Fibroblast of lung (primary cell): ENCODE measurements around the gene TAT. TPM values are rescaled to one million over a fixed set of nuclear protein-coding genes. Genes with fewer than 3 reads are reported as not detected.

Experiments
- DNase-seq, 2 donors: peaks; one replicate each; pipeline versions ENCODE4 v3.0.0 to v3.0.0-alpha.2; 2010; ENCODE audit warnings: low read depth in 2 of 2
- H2AFZ ChIP-seq: 2 replicates; pipeline ENCODE4 v1.5.1; 2012; ENCODE audit warnings: low read length, control low read depth, inconsistent platforms
- H3K27ac ChIP-seq: 2 replicates; pipeline ENCODE4 v1.5.1; 2011; ENCODE audit warnings: low read length, control low read depth; ENCODE audit not compliant: insufficient read depth
- H3K27me3 ChIP-seq: 2 replicates; pipeline ENCODE4 v1.5.1; 2011; ENCODE audit warnings: mild to moderate bottlenecking, low read length; ENCODE audit not compliant: control insufficient read depth, insufficient read depth
- H3K36me3 ChIP-seq: 2 replicates; pipeline ENCODE4 v1.5.1; 2011; ENCODE audit warnings: low read length; ENCODE audit not compliant: control insufficient read depth, insufficient read depth
- H3K4me1 ChIP-seq: 2 replicates; pipeline ENCODE4 v1.5.1; 2011; ENCODE audit warnings: low read length; ENCODE audit not compliant: control insufficient read depth, insufficient read depth; ENCODE audit errors: extremely low read depth
- H3K4me2 ChIP-seq: 2 replicates; pipeline ENCODE4 v1.5.1; 2011; ENCODE audit warnings: low read length, control low read depth; ENCODE audit not compliant: insufficient read depth; ENCODE audit errors: extremely low read depth
- H3K4me3 ChIP-seq, 4 experiments: fragments of 200-600 bp in 1 of 4; sonication (generic) in 1 of 4; replicated peaks in 1 of 4; 2 replicates each; pipeline ENCODE4 v1.5.1; 2011 to 2016; ENCODE audit warnings: low read length in 4 of 4, low read depth in 3 of 4, mild to moderate bottlenecking in 3 of 4, control low read depth in 2 of 4, inconsistent platforms in 1 of 4, mixed read lengths in 1 of 4; ENCODE audit not compliant: insufficient read depth in 1 of 4; ENCODE audit errors: control extremely low read depth in 1 of 4
- H3K79me2 ChIP-seq: 2 replicates; pipeline ENCODE4 v1.5.1; 2012; ENCODE audit warnings: mild to moderate bottlenecking, low read length, inconsistent platforms; ENCODE audit not compliant: control insufficient read depth, insufficient read depth
- H3K9ac ChIP-seq: 2 replicates; pipeline ENCODE4 v1.5.1; 2011; ENCODE audit warnings: mild to moderate bottlenecking, low read length, control low read depth; ENCODE audit not compliant: insufficient read depth
- H3K9me3 ChIP-seq: 2 replicates; pipeline ENCODE4 v1.5.1; 2012; ENCODE audit warnings: low read depth, low read length; ENCODE audit not compliant: control insufficient read depth, insufficient read depth
- H4K20me1 ChIP-seq: 2 replicates; pipeline ENCODE4 v1.5.1; 2011; ENCODE audit warnings: low read length; ENCODE audit not compliant: control insufficient read depth, insufficient read depth; ENCODE audit errors: extremely low read depth
- EZH2 ChIP-seq: IDR thresholded peaks from 2 replicates; pipeline ENCODE4 v1.5.1; 2012; ENCODE audit warnings: low read length, control low read depth, mild to moderate bottlenecking; ENCODE audit errors: missing control alignments
- polyA plus RNA-seq, 2 donors: library from polyadenylated mRNA; depleted of rRNA in 1 of 2; stranded (reverse) in 1 of 2; unstranded in 1 of 2; fragments of >200 nt; gene quantifications; 2 replicates each; pipeline ENCODE4 v1.2.1, GENCODE V29; 2011 to 2012; ENCODE audit warnings: missing spikeins in 1 of 2
- total RNA-seq: library from RNA; depleted of rRNA; stranded (reverse); fragments of >200 nt; gene quantifications from 2 replicates; pipeline ENCODE4 v1.2.1, GENCODE V29; 2014
- TF ChIP-seq, protein P1 (sequence below), 2 donors: IDR thresholded peaks in 1 of 2; conservative IDR thresholded peaks in 1 of 2; 1 replicate in 1 of 2; 2 replicates in 1 of 2; pipeline ENCODE4 v1.5.1; 2011 to 2012; ENCODE audit warnings: low read length in 2 of 2, control low read depth in 1 of 2, inconsistent platforms in 1 of 2, low read depth in 1 of 2, mild to moderate bottlenecking in 1 of 2

The TAT gene
- total and polyA plus RNA-seq, 2 donors (not counting 1 experiment from before 2014, with no cell fraction given): not detected

DNA sequence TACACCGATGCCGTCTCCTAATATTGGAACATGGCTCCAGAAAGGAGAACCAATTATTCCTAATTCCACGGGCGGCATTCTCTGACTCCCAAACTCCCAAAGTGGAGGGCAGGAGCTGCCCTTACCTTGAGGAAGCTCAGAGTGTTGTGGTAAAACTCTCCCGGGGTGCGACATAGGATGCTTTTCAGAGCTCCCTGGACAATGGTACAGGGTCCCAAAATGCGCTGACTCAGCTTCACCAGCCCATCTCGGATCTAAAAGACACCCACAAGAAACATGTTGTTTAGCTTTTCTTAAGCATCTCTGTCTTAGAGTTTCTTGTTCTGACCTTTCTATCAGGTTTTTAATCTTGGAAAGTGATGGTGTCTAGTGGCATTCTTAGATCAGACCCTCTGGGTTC is 6.7 kb downstream of the TAT start:
- Histone ChIP-seq H3K4me1 (no peaks in the 10 kb centered on the region), H3K4me3 (no peak overlapping the region), H4K20me1 (no peaks in the 10 kb centered on the region), H3K4me2 (no peak overlapping the region), H3K9ac (no peak overlapping the region), H3K36me3 (no peaks in the 10 kb centered on the region), H3K27me3 (no peaks in the 10 kb centered on the region), H2AFZ (no peak overlapping the region), H3K27ac (no peak overlapping the region), H3K9me3 (no peaks in the 10 kb centered on the region), H3K79me2 (no peaks in the 10 kb centered on the region)
- TF ChIP-seq, protein P1, sequence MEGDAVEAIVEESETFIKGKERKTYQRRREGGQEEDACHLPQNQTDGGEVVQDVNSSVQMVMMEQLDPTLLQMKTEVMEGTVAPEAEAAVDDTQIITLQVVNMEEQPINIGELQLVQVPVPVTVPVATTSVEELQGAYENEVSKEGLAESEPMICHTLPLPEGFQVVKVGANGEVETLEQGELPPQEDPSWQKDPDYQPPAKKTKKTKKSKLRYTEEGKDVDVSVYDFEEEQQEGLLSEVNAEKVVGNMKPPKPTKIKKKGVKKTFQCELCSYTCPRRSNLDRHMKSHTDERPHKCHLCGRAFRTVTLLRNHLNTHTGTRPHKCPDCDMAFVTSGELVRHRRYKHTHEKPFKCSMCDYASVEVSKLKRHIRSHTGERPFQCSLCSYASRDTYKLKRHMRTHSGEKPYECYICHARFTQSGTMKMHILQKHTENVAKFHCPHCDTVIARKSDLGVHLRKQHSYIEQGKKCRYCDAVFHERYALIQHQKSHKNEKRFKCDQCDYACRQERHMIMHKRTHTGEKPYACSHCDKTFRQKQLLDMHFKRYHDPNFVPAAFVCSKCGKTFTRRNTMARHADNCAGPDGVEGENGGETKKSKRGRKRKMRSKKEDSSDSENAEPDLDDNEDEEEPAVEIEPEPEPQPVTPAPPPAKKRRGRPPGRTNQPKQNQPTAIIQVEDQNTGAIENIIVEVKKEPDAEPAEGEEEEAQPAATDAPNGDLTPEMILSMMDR (conservative IDR thresholded peaks at IDR 0.05 in 1 of 2, IDR thresholded peaks at IDR 0.05 in 1 of 2; ENCODE audit: low read depth in 1 of 2, low read length in 2 of 2): no peak
- no peak for TF ChIP-seq EZH2
- DNase-seq: no peak

DNA sequence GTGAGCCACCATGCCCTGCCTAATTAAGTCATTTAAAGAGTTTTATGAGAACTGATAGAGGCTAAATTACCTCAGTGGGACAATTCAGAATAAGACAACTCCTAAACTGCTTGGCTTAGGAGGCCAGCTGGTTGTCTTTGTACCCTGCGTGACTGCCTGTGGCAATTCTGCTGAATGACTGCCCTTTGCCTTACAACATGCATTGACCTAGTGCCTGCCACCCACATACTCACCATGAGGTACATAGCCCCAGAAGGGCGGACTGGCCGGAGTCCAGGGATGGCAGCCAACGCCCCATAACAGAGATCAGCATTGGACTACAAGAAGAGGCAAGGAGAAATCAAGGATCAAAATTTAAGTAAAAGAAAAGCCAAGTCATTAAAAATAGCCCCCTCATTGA is 7.3 kb downstream of the TAT start:
- no peak overlapping the region for H3K9ac ChIP-seq
- H3K4me3 ChIP-seq: no peak overlapping the region
- no peaks in the 10 kb centered on the region for H3K4me1 ChIP-seq
- H3K27ac ChIP-seq: no peak overlapping the region
- no peaks in the 10 kb centered on the region for H3K79me2 ChIP-seq
- H4K20me1 ChIP-seq: no peaks in the 10 kb centered on the region
- TF ChIP-seq, protein P1 (conservative IDR thresholded peaks at IDR 0.05 in 1 of 2, IDR thresholded peaks at IDR 0.05 in 1 of 2; ENCODE audit: low read depth in 1 of 2, low read length in 2 of 2): no peak
- no peak for TF ChIP-seq EZH2
- H3K27me3 ChIP-seq: no peaks in the 10 kb centered on the region
- H3K9me3 ChIP-seq: no peaks in the 10 kb centered on the region
- H3K36me3 ChIP-seq: no peaks in the 10 kb centered on the region
- no peak overlapping the region for H3K4me2 ChIP-seq
- no peak for DNase-seq
- H2AFZ ChIP-seq: no peak overlapping the region

DNA sequence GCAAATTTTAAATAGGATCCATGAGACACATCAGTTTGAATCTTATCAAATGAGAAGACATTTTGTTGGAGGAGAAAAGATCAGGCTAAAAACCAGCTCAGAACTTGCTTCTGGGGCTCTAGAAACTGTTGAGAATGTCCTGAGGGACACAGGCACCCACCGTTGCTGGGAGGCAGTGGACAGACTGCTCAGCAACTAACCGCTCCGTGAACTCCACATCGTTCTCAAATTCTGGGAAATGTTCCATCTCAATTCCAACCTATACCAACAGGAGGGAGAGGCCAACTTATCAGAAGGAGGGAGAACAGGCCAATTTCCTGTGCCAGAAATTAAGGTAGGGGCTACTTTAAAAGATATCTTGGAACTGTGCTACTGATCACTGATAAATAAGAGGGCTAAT is 8.3 kb downstream of the TAT start:
- H3K9me3 ChIP-seq: no peaks in the 10 kb centered on the region
- no peaks in the 10 kb centered on the region for H3K79me2 ChIP-seq
- no peaks in the 10 kb centered on the region for H3K36me3 ChIP-seq
- no peak overlapping the region for H3K4me3 ChIP-seq
- H3K27me3 ChIP-seq: no peaks in the 10 kb centered on the region
- DNase-seq: peak in 1 of 2 donors; percentile 36
- no peaks in the 10 kb centered on the region for H3K4me1 ChIP-seq
- no peaks in the 10 kb centered on the region for H4K20me1 ChIP-seq
- no peak for TF ChIP-seq EZH2
- TF ChIP-seq, protein P1 (conservative IDR thresholded peaks at IDR 0.05 in 1 of 2, IDR thresholded peaks at IDR 0.05 in 1 of 2; ENCODE audit: low read depth in 1 of 2, low read length in 2 of 2): no peak
- no peak overlapping the region for H3K4me2 ChIP-seq
- no peak overlapping the region for H2AFZ ChIP-seq
- no peak overlapping the region for H3K27ac ChIP-seq
- H3K9ac ChIP-seq: no peak overlapping the region
